Measurements from ENCODE around the gene FOXP1. TPM values are rescaled to one million over a fixed set of nuclear protein-coding genes. Genes with fewer than 3 reads are reported as not detected.

Gene FOXP1
- total and polyA plus RNA-seq, 9 of the 15 experiments (the other 6 are each of a cell fraction or from before 2014, with no cell fraction given): 7.7 to 34.5 (median 13.7) TPM

DNA sequence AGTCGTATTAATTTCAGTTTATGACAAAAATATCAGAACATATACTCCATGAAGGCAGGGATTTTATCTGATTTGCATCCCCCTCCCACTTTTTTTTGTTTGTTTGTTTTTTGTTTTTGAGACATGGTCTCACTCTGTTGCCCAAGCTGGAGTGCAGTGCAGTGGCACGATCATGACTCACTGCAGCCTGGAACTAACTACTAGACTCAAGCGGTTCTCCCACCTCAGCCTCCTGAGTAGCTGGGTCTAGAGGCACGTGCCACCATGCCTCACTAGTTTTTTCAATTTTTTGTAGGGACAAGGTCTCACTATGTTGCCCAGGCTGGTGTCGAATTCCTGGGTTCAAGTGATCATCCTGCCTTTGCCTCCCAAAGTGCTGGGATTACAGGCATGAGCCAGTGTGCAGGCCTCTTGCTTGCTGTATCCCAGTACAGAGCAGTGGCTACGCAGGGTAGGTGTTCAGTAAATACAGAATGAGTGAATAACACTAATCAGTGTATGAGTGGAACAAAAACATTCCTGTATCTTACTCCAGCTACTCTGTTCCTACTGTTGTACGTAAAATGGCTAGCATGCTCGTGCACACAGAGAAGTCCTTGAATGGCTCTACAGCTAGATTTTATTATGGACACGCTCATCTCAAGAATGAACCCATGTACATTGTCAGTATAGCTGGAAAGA, 272.4 kb downstream of the FOXP1 start (continued):
- TF ChIP-seq THRAP3 (IDR thresholded peaks at IDR 0.05; ENCODE audit: borderline replicate concordance): no peak
- no peak for TF ChIP-seq ZNF76 (CRISPR knock-in tag; IDR thresholded peaks at IDR 0.05; ENCODE audit: borderline replicate concordance)

DNA sequence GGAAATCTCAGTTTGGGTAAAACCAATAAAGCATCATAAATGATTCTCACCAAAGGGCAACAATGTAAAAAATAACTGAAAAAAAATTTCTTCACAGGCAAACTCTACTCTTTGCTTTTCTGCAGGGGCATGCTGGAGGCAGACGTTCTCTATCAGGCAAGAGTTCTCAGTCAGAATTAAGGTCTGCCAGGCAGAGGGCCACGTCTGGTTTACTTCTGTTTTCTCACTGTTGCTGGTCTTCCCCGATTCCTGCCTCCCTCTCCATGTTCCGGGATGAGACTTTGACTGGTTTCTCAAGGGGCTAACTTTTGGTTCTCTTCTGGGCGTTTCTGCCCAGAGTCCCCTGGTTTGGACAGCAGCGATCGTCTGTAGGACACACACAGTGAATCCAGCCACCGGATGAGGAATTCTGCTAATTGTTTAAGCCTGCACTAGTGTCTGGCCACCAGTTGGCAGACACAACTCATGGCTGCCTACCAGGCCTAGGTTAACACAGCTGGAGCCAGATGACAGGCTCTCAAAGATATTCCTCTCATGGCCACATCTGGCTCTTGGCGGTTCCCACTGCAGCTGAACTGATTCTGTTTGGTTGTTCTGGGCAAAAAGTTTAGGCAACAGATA, 273.1 kb downstream of the FOXP1 start:
- H3K9me1 ChIP-seq (ENCODE audit: control insufficient read depth, insufficient read depth, low read length): no peaks in the 10 kb centered on the region
- BruUV-seq (replicated peaks): no TSS peak
- DNase-seq (ENCODE audit: extremely low read depth in 1 of 4, low spot score in 3 of 4) (no peak), FAIRE-seq (no peak), ATAC-seq (no peak)
- H3K4me3 ChIP-seq: no peak overlapping the region
- H4K20me1 ChIP-seq (replicated peaks; ENCODE audit: control insufficient read depth, insufficient read depth, low read length): no peaks in the 10 kb centered on the region
- H2AFZ ChIP-seq (ENCODE audit: low read depth, low read length): no peak overlapping the region
- in situ Hi-C loops (cut with MboI) (no loop called here), intact Hi-C loops (cut with micrococcal nuclease) (no loop called here)
- H3K4me1 ChIP-seq (replicated peaks in 1 of 2; ENCODE audit: control insufficient read depth in 2 of 2, insufficient read depth in 2 of 2, low read length in 2 of 2): no peaks in the 10 kb centered on the region
- H3K9me3 ChIP-seq (replicated peaks; ENCODE audit: control insufficient read depth, insufficient read depth, low read depth, low read length): no peaks in the 10 kb centered on the region
- H3K27me3 ChIP-seq (ENCODE audit: control insufficient read depth in 2 of 2, insufficient read depth in 2 of 2, low read length in 2 of 2): no peaks in the 10 kb centered on the region
- no peaks in the 10 kb centered on the region for H3K79me2 ChIP-seq (ENCODE audit: control insufficient read depth, insufficient read depth, low read length)
- H3K4me2 ChIP-seq (ENCODE audit: insufficient read depth, low read length): no peak overlapping the region
- 86% methylated on average over 8 of the region's 9 CpGs for WGBS (ENCODE audit: insufficient coverage, low coverage, missing lambda C conversion rate)
- ChIA-PET POLR2A (no interaction called here), CTCF (ENCODE audit: low intra/inter-chr PET ratio) (no interaction called here)
- no peak overlapping the region for H3K27ac ChIP-seq (ENCODE audit: extremely low read depth, low read depth, low read length)
- H3K36me3 ChIP-seq (ENCODE audit: control insufficient read depth, insufficient read depth, low read length): no peaks in the 10 kb centered on the region
- no peak for TF ChIP-seq SIX5 (IDR thresholded peaks at IDR 0.05; ENCODE audit: borderline replicate concordance in 1 of 2, insufficient read depth in 1 of 2, low read depth in 1 of 2, low read length in 2 of 2)
- TF ChIP-seq, protein P1, sequence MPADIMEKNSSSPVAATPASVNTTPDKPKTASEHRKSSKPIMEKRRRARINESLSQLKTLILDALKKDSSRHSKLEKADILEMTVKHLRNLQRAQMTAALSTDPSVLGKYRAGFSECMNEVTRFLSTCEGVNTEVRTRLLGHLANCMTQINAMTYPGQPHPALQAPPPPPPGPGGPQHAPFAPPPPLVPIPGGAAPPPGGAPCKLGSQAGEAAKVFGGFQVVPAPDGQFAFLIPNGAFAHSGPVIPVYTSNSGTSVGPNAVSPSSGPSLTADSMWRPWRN (IDR thresholded peaks at IDR 0.05; ENCODE audit: low read depth): no peak
- TF ChIP-seq XRCC4 (IDR thresholded peaks at IDR 0.05; ENCODE audit: extremely low read depth, insufficient read depth, insufficient read length): no peak
- no peak for TF ChIP-seq POLR3A (IDR thresholded peaks at IDR 0.05; ENCODE audit: borderline replicate concordance, extremely low read depth, insufficient read depth, insufficient read length)
- TF ChIP-seq SRSF7 (optimal IDR thresholded peaks at IDR 0.05; ENCODE audit: low read depth, low read length): no peak
- no peak for TF ChIP-seq MTF1 (CRISPR knock-in tag; IDR thresholded peaks at IDR 0.05; ENCODE audit: borderline replicate concordance)
- no peak for TF ChIP-seq NCOR1 (IDR thresholded peaks at IDR 0.05)
- TF ChIP-seq CSDE1 (IDR thresholded peaks at IDR 0.05): no peak
- TF ChIP-seq, protein P2, sequence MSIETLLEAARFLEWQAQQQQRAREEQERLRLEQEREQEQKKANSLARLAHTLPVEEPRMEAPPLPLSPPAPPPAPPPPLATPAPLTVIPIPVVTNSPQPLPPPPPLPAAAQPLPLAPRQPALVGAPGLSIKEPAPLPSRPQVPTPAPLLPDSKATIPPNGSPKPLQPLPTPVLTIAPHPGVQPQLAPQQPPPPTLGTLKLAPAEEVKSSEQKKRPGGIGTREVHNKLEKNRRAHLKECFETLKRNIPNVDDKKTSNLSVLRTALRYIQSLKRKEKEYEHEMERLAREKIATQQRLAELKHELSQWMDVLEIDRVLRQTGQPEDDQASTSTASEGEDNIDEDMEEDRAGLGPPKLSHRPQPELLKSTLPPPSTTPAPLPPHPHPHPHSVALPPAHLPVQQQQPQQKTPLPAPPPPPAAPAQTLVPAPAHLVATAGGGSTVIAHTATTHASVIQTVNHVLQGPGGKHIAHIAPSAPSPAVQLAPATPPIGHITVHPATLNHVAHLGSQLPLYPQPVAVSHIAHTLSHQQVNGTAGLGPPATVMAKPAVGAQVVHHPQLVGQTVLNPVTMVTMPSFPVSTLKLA (conservative IDR thresholded peaks at IDR 0.05): no peak
- TF ChIP-seq ZNF212 (CRISPR knock-in tag; IDR thresholded peaks at IDR 0.05): no peak
- TF ChIP-seq TEAD4 (IDR thresholded peaks at IDR 0.05; ENCODE audit: low read length): no peak
- TF ChIP-seq TEAD4 (CRISPR knock-in tag; IDR thresholded peaks at IDR 0.05; ENCODE audit: borderline replicate concordance): no peak
- TF ChIP-seq, protein P3, sequence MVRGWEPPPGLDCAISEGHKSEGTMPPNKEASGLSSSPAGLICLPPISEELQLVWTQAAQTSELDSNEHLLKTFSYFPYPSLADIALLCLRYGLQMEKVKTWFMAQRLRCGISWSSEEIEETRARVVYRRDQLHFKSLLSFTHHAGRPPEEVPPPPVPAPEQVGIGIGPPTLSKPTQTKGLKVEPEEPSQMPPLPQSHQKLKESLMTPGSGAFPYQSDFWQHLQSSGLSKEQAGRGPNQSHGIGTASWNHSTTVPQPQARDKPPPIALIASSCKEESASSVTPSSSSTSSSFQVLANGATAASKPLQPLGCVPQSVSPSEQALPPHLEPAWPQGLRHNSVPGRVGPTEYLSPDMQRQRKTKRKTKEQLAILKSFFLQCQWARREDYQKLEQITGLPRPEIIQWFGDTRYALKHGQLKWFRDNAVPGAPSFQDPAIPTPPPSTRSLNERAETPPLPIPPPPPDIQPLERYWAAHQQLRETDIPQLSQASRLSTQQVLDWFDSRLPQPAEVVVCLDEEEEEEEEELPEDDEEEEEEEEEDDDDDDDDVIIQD (CRISPR knock-in tag; IDR thresholded peaks at IDR 0.05): no peak
- no peak overlapping the region for H3K9ac ChIP-seq (ENCODE audit: insufficient read depth in 1 of 2, low read depth in 2 of 2, low read length in 2 of 2)
